Stimulated activated CD4-positive, alpha-beta T cell treated with anti-CD3 and anti-CD28 coated beads, Interleukin-1b, Interleukin-23, amount 100 ng/mL, for 48 hours (primary cell): Measurements from ENCODE around the gene NUB1.

Experiments used
- DNase-seq: peaks from one replicate; pipeline ENCODE4 v3.0.0-alpha.2; 2020

NUB1 gene

GRCh38 chr7:151314401-151314800, 27.2 kb upstream of the NUB1 start:
- no peak for DNase-seq

GRCh38 chr7:151315038-151315655, 26.5 kb upstream of the NUB1 start:
- peak; percentile 68 for DNase-seq

GRCh38 chr7:151316896-151317295, 24.7 kb upstream of the NUB1 start:
- no peak for DNase-seq

- no peak for DNase-seq
Measured at GRCh38 chr7:151317936-151318335, 23.7 kb upstream of the NUB1 start.

GRCh38 chr7:151319189-151319588, 22.4 kb upstream of the NUB1 start:
- DNase-seq = no peak

GRCh38 chr7:151320263-151320845, 21.3 kb upstream of the NUB1 start:
- no peak for DNase-seq

- no peak for DNase-seq
Measured at GRCh38 chr7:151321341-151321740, 20.3 kb upstream of the NUB1 start.

GRCh38 chr7:151322906-151323305, 18.7 kb upstream of the NUB1 start:
- no peak for DNase-seq

- DNase-seq = no peak
Measured at GRCh38 chr7:151327022-151327421, 14.6 kb upstream of the NUB1 start.

GRCh38 chr7:151327659-151328058, 14.0 kb upstream of the NUB1 start:
- DNase-seq = no peak

GRCh38 chr7:151330181-151330580, 11.4 kb upstream of the NUB1 start:
- DNase-seq = no peak

GRCh38 chr7:151330661-151331060, 11.0 kb upstream of the NUB1 start:
- DNase-seq = no peak

GRCh38 chr7:151334628-151335027, 7.0 kb upstream of the NUB1 start:
- no peak for DNase-seq

GRCh38 chr7:151336027-151336708, 5.4 kb upstream of the NUB1 start:
- no peak for DNase-seq

- no peak for DNase-seq
Measured at GRCh38 chr7:151337346-151337745, 4.3 kb upstream of the NUB1 start.

GRCh38 chr7:151338809-151339208, 2.8 kb upstream of the NUB1 start:
- DNase-seq = no peak

GRCh38 chr7:151339651-151340382, 1.8 kb upstream of the NUB1 start:
- DNase-seq = no peak

- DNase-seq = no peak
Measured at GRCh38 chr7:151340794-151341356, 737 bp upstream of the NUB1 start.

GRCh38 chr7:151342102-151342646, 562 bp downstream of the NUB1 start:
- no peak for DNase-seq

GRCh38 chr7:151342811-151343210, 1.2 kb downstream of the NUB1 start:
- no peak for DNase-seq

GRCh38 chr7:151343516-151343915, 1.9 kb downstream of the NUB1 start:
- DNase-seq = no peak

- no peak for DNase-seq
Measured at GRCh38 chr7:151345576-151346469, 4.2 kb downstream of the NUB1 start.
